HG03457 (cell line): ENCODE measurements around the gene RTL9.
A peak's percentile ranks its signal among the peaks of the same experiment; 100 is the strongest.

Experiments used
- ATAC-seq: cut with Tn5 transposase; IDR thresholded peaks from one replicate; pipeline ENCODE4 v1.9.1; 2021; ENCODE audit warnings: moderate number of reproducible peaks; ENCODE audit not compliant: unreplicated experiment

Gene RTL9

GRCh38 chrX:110341189-110342035 is 17.2 kb upstream of the RTL9 start:
- ATAC-seq = peak; percentile 59

- no peak for ATAC-seq
These were observed 12.0 kb upstream of the RTL9 start for GRCh38 chrX:110346681-110347080.

- no peak for ATAC-seq
These were observed 625 bp downstream of the RTL9 start for GRCh38 chrX:110359273-110359672.

- ATAC-seq = no peak
These were observed 4.6 kb downstream of the RTL9 start for GRCh38 chrX:110363244-110363643.

- no peak for ATAC-seq
These were observed 14.7 kb downstream of the RTL9 start for GRCh38 chrX:110373310-110373709.

- ATAC-seq = no peak
These were observed 15.9 kb downstream of the RTL9 start for GRCh38 chrX:110374559-110374958.

- ATAC-seq = no peak
These were observed 22.6 kb downstream of the RTL9 start for GRCh38 chrX:110381216-110381615.

- ATAC-seq = no peak
These were observed 24.8 kb downstream of the RTL9 start for GRCh38 chrX:110383414-110383813.

GRCh38 chrX:110384490-110384889 is 25.8 kb downstream of the RTL9 start:
- ATAC-seq = no peak

- ATAC-seq = no peak
These were observed 30.9 kb downstream of the RTL9 start for GRCh38 chrX:110389570-110389969.

- ATAC-seq = no peak
These were observed 32.4 kb downstream of the RTL9 start for GRCh38 chrX:110391086-110391485.

GRCh38 chrX:110394651-110395050 is 36.0 kb downstream of the RTL9 start:
- no peak for ATAC-seq

GRCh38 chrX:110395877-110396276 is 37.2 kb downstream of the RTL9 start:
- no peak for ATAC-seq

GRCh38 chrX:110396735-110397134 is 38.1 kb downstream of the RTL9 start:
- ATAC-seq = no peak

- ATAC-seq = no peak
These were observed 38.7 kb downstream of the RTL9 start for GRCh38 chrX:110397339-110397738.

- no peak for ATAC-seq
These were observed 39.3 kb downstream of the RTL9 start for GRCh38 chrX:110397904-110398303.

GRCh38 chrX:110399497-110399896 is 40.8 kb downstream of the RTL9 start:
- ATAC-seq = no peak

- no peak for ATAC-seq
These were observed 41.3 kb downstream of the RTL9 start for GRCh38 chrX:110399966-110400365.

- no peak for ATAC-seq
These were observed 42.5 kb downstream of the RTL9 start for GRCh38 chrX:110401135-110401534.

GRCh38 chrX:110402091-110402849 is 43.6 kb downstream of the RTL9 start:
- ATAC-seq = no peak

GRCh38 chrX:110402850-110403221 is 44.2 kb downstream of the RTL9 start:
- ATAC-seq = no peak
